SK-N-MC (cell line): Measurements from ENCODE around the gene SEMA5A.

Experiments used
- EZH2 ChIP-seq: fragments of 200-600 bp; sonication (generic); IDR thresholded peaks from one replicate; pipeline ENCODE4 v1.6.1; 2017; ENCODE audit warnings: antibody characterized with exemption
- FOXP2 ChIP-seq: optimal IDR thresholded peaks from 2 replicates; pipeline ENCODE3; 2011; ENCODE audit warnings: mild to moderate bottlenecking, moderate library complexity; ENCODE audit not compliant: insufficient read depth; ENCODE audit errors: extremely low read length, control extremely low read depth
- POLR2AphosphoS5 ChIP-seq: IDR thresholded peaks from 2 replicates; pipeline ENCODE4 v1.6.1; 2012; ENCODE audit warnings: mild to moderate bottlenecking, low read depth, low read length, borderline replicate concordance

DNA sequence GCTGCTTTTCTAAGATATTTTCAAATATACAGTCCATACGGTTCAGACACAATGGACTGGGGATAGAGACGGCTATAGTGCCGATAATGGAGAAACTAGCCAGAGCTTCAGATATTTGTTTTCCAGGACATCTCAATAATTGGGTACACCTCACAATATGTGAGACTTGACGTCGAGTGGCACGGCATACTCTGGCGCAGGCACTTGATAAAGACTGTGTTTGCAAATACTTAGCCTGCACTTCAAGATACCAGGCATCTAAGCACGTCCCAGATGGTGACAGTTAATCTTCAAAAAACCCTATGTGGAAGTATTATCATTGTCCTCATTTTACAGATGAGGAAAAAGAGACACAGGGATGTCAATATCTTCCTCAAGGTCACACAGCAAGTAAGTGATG lies 48.5 kb downstream of the SEMA5A start:
- TF ChIP-seq POLR2AphosphoS5 (no peak), EZH2 (no peak), FOXP2 (no peak)
